Rectal smooth muscle tissue (tissue), 1 donor: ENCODE data around the gene KRTAP10-7.
"Not testable (repeated sequence)": the region's sequence is repeated elsewhere in the genome, so short reads cannot be mapped to it uniquely, and the experiment has no call there.

Experiments
- H3K27ac ChIP-seq: one replicate; pipeline ENCODE4 v1.7.0; 2013; ENCODE audit warnings: low read depth, low read length, inconsistent platforms
- H3K27me3 ChIP-seq: one replicate; pipeline ENCODE4 v1.7.0; 2013; ENCODE audit warnings: low read length; ENCODE audit not compliant: control insufficient read depth, insufficient read depth
- H3K36me3 ChIP-seq: one replicate; pipeline ENCODE4 v1.7.0; 2013; ENCODE audit warnings: low read length; ENCODE audit not compliant: control insufficient read depth, insufficient read depth
- H3K4me1 ChIP-seq: one replicate; pipeline ENCODE4 v1.7.0; 2013; ENCODE audit warnings: low read length; ENCODE audit not compliant: control insufficient read depth, insufficient read depth
- H3K4me3 ChIP-seq: one replicate; pipeline ENCODE4 v1.7.0; 2013; ENCODE audit warnings: low read length
- H3K9ac ChIP-seq: one replicate; pipeline ENCODE4 v1.7.0; 2013; ENCODE audit warnings: low read length

KRTAP10-7 gene

GRCh38 chr21:44598061-44598460 lies 2.3 kb upstream of the KRTAP10-7 start:
- peaks cover 2% of the 10 kb centered on the region for H3K27me3 ChIP-seq
- no peak overlapping the region for H3K27ac ChIP-seq
- no peak overlapping the region for H3K4me3 ChIP-seq
- no peaks in the 10 kb centered on the region for H3K36me3 ChIP-seq
- no peaks in the 10 kb centered on the region for H3K4me1 ChIP-seq
- no peak overlapping the region for H3K9ac ChIP-seq

- Histone ChIP-seq H3K36me3 (no peaks in the 10 kb centered on the region), H3K9ac (no peak overlapping the region), H3K27ac (no peak overlapping the region), H3K4me1 (no peaks in the 10 kb centered on the region), H3K27me3 (peaks cover 2% of the 10 kb centered on the region), H3K4me3 (no peak overlapping the region)
Observed at GRCh38 chr21:44599264-44600029, 950 bp upstream of the KRTAP10-7 start.

- H3K36me3 ChIP-seq, H3K4me3 ChIP-seq, H3K27ac ChIP-seq, H3K9ac ChIP-seq, H3K27me3 ChIP-seq, H3K4me1 ChIP-seq: not testable (repeated sequence)
Observed at GRCh38 chr21:44601091-44601490, 694 bp downstream of the KRTAP10-7 start.

- Histone ChIP-seq H3K27me3 (peaks cover 2% of the 10 kb centered on the region), H3K36me3 (no peaks in the 10 kb centered on the region), H3K9ac (no peak overlapping the region), H3K4me3 (no peak overlapping the region), H3K27ac (no peak overlapping the region), H3K4me1 (no peaks in the 10 kb centered on the region)
Observed at GRCh38 chr21:44601596-44602462, 1.4 kb downstream of the KRTAP10-7 start.

GRCh38 chr21:44602463-44602850 lies 2.1 kb downstream of the KRTAP10-7 start:
- no peak overlapping the region for H3K27ac ChIP-seq
- H3K4me3 ChIP-seq: no peak overlapping the region
- no peaks in the 10 kb centered on the region for H3K36me3 ChIP-seq
- H3K27me3 ChIP-seq: peaks cover 2% of the 10 kb centered on the region
- no peak overlapping the region for H3K9ac ChIP-seq
- no peaks in the 10 kb centered on the region for H3K4me1 ChIP-seq

- no peaks in the 10 kb centered on the region for H3K4me1 ChIP-seq
- no peaks in the 10 kb centered on the region for H3K36me3 ChIP-seq
- H3K27ac ChIP-seq: no peak overlapping the region
- H3K9ac ChIP-seq: no peak overlapping the region
- peaks cover 2% of the 10 kb centered on the region for H3K27me3 ChIP-seq
- no peak overlapping the region for H3K4me3 ChIP-seq
Observed at GRCh38 chr21:44603109-44603875, 2.9 kb downstream of the KRTAP10-7 start.

GRCh38 chr21:44603911-44604310 lies 3.5 kb downstream of the KRTAP10-7 start:
- Histone ChIP-seq H3K36me3 (no peaks in the 10 kb centered on the region), H3K27me3 (peaks cover 2% of the 10 kb centered on the region), H3K9ac (no peak overlapping the region), H3K4me3 (no peak overlapping the region), H3K27ac (no peak overlapping the region), H3K4me1 (no peaks in the 10 kb centered on the region)

GRCh38 chr21:44606495-44606894 lies 6.1 kb downstream of the KRTAP10-7 start:
- no peaks in the 10 kb centered on the region for H3K27me3 ChIP-seq
- H3K36me3 ChIP-seq: no peaks in the 10 kb centered on the region
- H3K9ac ChIP-seq: no peak overlapping the region
- no peak overlapping the region for H3K4me3 ChIP-seq
- no peaks in the 10 kb centered on the region for H3K4me1 ChIP-seq
- H3K27ac ChIP-seq: no peak overlapping the region

- Histone ChIP-seq H3K4me3 (no peak overlapping the region), H3K9ac (no peak overlapping the region), H3K4me1 (no peaks in the 10 kb centered on the region), H3K27ac (no peak overlapping the region), H3K36me3 (no peaks in the 10 kb centered on the region), H3K27me3 (no peaks in the 10 kb centered on the region)
Observed at GRCh38 chr21:44609193-44609592, 8.8 kb downstream of the KRTAP10-7 start.

- H3K9ac ChIP-seq, H3K27ac ChIP-seq, H3K4me3 ChIP-seq, H3K27me3 ChIP-seq, H3K4me1 ChIP-seq, H3K36me3 ChIP-seq: not testable (repeated sequence)
Observed at GRCh38 chr21:44610157-44610843, 9.9 kb downstream of the KRTAP10-7 start.

GRCh38 chr21:44611551-44611950 lies 11.2 kb downstream of the KRTAP10-7 start:
- Histone ChIP-seq H3K27me3 (no peaks in the 10 kb centered on the region), H3K4me1 (no peaks in the 10 kb centered on the region), H3K36me3 (no peaks in the 10 kb centered on the region), H3K9ac (no peak overlapping the region), H3K27ac (no peak overlapping the region), H3K4me3 (no peak overlapping the region)

- H3K4me3 ChIP-seq: no peak within 1 kb of the TSS
- H3K9ac ChIP-seq: no peak within 1 kb of the TSS
- no peaks in the 10 kb centered on the region for H3K36me3 ChIP-seq
- no peaks in the 10 kb centered on the region for H3K27me3 ChIP-seq
- no peak within 1 kb of the TSS for H3K27ac ChIP-seq
- H3K4me1 ChIP-seq: no peaks in the 10 kb centered on the region
Observed at GRCh38 chr21:44612029-44612486, 11.7 kb downstream of the KRTAP10-7 start, which contains the start of gene KRTAP10-8. Gene KRTAP10-8 (plus strand): TSS chr21:44612079. CDS start chr21:44612101, 22 bp downstream.
